ENCODE results near the gene RBM38.
A peak's percentile ranks its signal among the peaks of the same experiment; 100 is the strongest.

Gene RBM38

GRCh38 chr20:57439993-57440392, 48.8 kb downstream of the RBM38 start:
- no peak for DNase-seq

- no peak for DNase-seq
Measured at GRCh38 chr20:57440678-57441509, 49.7 kb downstream of the RBM38 start.

DNA sequence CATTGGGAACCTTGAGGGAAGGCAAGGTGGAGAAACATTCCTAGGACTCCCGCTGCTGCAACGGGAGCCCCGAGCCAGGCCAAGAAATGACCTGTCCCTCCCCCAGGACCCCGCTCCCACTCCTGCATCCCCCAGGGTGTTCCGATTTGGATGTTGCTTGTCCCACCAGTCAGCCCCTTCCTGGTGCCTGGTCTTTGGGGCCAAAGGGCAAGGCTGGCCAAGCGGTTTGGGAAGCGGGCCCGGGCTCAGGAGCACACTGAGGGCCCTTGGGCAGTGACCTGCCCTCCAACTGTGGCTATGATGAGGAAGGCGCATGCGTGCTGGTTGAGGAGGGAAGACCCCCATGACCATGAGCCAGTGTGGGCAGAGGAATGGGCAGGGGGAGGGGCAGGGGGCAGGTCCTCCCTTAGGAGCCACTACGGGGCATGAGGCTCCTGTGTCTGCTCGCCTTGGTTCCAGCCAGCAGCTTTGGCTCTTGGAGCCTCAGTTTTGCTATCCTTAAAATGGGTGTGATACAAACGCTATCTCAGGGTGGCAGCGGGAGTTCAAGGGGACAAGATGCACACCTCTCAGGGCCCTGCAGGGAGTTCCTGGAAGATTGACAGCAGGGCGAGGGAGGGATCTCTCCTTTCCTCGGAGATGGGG, 50.4 kb downstream of the RBM38 start:
- peak; percentile 17 for DNase-seq

GRCh38 chr20:57442158-57442887, 51.1 kb downstream of the RBM38 start:
- no peak for DNase-seq

GRCh38 chr20:57442888-57443239, 51.7 kb downstream of the RBM38 start:
- no peak for DNase-seq

DNA sequence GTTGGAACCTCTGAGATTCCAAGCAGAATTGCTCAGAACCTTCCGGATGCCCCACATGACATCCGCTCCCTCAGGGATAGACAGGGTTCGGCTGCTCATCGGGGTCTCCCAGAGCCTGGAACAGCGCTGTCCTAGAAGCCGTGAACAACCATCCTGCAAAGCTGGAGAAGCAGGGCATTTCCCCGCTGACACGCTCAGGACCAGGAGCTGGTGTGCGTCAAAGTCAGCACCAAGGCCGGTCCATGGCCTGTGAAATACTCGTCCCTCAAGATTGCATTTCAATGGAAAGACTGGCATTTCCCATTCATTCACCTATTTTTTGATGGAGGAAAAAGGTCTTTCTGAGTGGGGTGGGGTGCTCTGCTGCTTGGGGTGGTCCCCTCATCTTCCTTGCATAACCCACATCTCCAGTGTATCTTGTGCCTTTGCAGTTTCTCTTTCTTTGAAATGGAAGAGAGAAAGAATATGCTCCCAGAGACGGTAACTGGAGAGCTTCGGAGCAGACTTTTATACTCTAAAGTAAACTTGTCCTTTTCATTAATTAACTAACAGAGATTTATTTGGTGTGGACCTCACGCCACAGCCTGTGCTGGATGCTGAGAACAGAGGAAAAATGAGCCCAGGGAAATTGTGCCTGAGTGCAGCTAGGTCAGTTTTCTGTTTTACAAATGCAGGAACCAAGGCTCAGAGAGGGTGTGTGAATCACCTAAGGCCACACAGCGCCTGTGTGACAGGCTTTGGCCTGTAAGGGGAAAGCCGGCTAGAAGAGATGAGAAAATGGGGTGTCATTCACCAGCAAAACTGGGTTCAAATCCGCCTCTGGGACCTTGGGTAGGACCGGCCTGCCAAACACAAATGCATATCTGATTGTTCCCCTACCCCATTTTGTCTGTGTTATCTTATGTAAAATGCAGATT, 52.4 kb downstream of the RBM38 start:
- DNase-seq: no peak

- no peak for DNase-seq
Measured at GRCh38 chr20:57444394-57445048, 53.3 kb downstream of the RBM38 start.

DNA sequence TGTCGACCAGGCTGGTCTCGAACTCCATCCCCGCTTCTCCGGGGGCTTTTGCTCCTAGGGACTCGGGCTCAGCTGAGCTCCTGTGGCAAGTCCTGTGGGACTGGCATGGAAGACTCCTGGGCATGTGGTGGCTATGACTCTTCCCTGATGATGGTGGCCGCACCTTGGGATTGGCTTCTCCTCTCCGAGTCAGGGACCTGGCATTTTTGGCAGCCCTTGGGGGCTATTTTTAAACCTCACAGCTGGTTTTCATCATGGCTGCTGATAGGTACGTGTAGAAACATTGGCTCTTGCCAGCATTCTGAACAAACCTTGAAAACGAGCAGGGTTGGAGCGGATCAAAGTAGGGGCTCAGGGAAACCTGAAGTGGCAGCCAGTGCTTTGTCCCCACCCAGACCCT, 54.1 kb downstream of the RBM38 start:
- DNase-seq: no peak

DNA sequence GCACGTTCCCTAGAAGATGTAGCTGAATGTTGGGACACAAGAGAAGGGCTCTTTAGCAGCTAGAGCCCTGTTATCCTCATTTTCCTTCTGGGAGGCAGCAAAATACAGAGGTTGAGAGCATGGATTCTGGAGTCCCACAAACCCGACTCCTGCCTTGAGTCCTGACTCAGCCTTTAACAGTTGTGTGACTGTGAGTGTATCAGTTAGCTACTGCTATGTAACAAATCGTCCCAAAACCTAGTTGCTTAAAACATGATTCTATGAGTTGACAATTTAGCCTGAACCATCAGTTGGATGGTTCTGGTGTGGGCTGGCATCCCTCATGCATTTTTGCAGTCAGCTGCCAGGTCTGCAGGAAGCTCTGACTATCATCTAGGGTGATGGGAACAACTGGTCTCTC, 54.6 kb downstream of the RBM38 start:
- DNase-seq: no peak

GRCh38 chr20:57448764-57449354, 57.7 kb downstream of the RBM38 start:
- peak; percentile 41 for DNase-seq

DNA sequence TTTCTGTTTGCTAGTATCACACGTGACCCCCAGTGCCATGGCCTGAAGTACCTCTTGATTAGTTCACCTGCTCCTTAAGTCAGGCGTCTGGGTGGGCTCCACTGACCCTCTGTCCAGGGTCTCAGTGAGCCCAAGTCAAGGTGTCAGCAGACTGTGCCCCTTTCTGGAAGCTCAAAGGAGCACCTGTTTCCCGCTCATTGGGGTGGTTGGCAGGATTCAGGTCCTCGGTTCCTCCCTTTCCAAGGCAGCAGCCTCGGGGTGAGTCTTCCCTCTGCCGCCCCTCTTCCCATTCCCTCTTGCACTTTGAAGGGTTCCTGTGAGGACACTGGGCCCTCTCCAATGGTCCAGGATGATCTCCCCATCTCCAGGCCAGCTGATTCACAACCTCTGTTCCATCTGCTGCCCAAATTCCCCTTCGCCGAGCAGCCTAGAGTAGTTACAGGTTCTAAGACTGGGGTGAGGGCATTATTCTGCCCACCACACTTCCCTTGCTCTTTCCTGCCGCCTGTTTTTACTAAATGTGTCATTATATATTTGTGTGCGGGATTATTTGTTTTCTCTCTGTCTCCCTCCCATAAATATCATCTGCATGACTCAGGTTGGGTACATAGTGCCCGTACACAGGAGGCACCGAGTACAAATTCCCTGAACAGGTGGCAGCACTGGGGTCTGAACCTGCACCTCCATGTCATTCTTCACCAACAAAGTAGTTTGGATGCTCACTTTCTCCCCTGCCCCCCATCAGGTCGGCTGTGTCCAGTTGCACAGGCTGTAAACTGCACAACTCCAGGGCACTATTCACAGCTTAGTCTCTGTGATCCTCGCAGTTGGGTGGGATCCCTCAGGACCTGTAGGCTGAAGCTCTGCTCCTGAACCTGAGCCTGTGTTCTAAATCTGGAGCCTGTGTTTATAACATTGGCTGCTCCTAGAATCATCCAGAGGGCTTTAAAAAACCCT, 58.5 kb downstream of the RBM38 start:
- DNase-seq: no peak

- DNase-seq: peak; percentile 85
Measured at GRCh38 chr20:57450419-57450818, 59.2 kb downstream of the RBM38 start.

GRCh38 chr20:57450931-57451330, 59.7 kb downstream of the RBM38 start:
- no peak for DNase-seq

- DNase-seq: no peak
Measured at GRCh38 chr20:57451431-57451794, 60.2 kb downstream of the RBM38 start.

- DNase-seq: peak; percentile 98
Measured at GRCh38 chr20:57451795-57452661, 60.8 kb downstream of the RBM38 start.

- DNase-seq: no peak
Measured at GRCh38 chr20:57455386-57455785, 64.2 kb downstream of the RBM38 start.

DNA sequence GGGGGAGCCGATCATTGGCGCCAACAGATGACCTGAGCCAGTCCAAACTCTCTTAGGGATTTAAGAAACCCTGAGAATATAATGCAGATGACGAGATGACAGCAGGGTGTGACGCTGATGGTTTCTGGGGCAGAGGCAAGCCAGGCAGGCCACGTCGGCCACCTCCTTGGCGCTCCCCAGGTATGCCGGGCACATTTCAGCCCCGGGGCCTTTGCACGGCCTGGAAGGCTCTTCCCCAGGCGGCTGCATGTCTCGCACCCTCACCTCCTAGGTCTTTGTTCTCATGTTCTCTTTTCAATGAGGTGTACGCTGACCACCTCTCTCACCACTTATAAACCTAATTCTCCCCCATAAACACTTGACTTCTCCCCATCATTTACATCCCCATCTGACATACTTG, 64.9 kb downstream of the RBM38 start:
- DNase-seq: no peak

- DNase-seq: no peak
Measured at GRCh38 chr20:57457243-57458095, 66.3 kb downstream of the RBM38 start.
